ENCODE results near the gene TPD52L2. TPM values are rescaled to one million over a fixed set of nuclear protein-coding genes. Genes with fewer than 3 reads are reported as not detected.

The TPD52L2 gene
- total RNA-seq, 4 donors from 2014 or later: 102 to 131 (median 113) TPM

GRCh38 chr20:63825331-63826118, 39.5 kb upstream of the TPD52L2 start:
- DNase-seq (ENCODE audit: low spot score) (no peak), ATAC-seq (ENCODE audit: low FRiP score) (no peak)
- no peak for TF ChIP-seq CTCF (IDR thresholded peaks at IDR 0.05)

GRCh38 chr20:63826753-63827152, 38.3 kb upstream of the TPD52L2 start:
- TF ChIP-seq CTCF (IDR thresholded peaks at IDR 0.05): no peak
- DNase-seq (ENCODE audit: low spot score) (no peak), ATAC-seq (ENCODE audit: low FRiP score) (peak; percentile 38)

GRCh38 chr20:63828124-63828523, 36.9 kb upstream of the TPD52L2 start:
- ATAC-seq (ENCODE audit: low FRiP score): no peak
- no peak for TF ChIP-seq CTCF (IDR thresholded peaks at IDR 0.05)
- no peak for DNase-seq (ENCODE audit: low spot score)

- ATAC-seq (ENCODE audit: low FRiP score): no peak
- DNase-seq (ENCODE audit: low spot score): no peak
- TF ChIP-seq CTCF (IDR thresholded peaks at IDR 0.05): no peak
These were observed 36.5 kb upstream of the TPD52L2 start for GRCh38 chr20:63828545-63828944.

- no peak for ATAC-seq (ENCODE audit: low FRiP score)
- TF ChIP-seq CTCF (IDR thresholded peaks at IDR 0.05): no peak
These were observed 36.1 kb upstream of the TPD52L2 start for GRCh38 chr20:63828951-63829350.

GRCh38 chr20:63829603-63829944, 35.5 kb upstream of the TPD52L2 start:
- no peak for TF ChIP-seq CTCF (IDR thresholded peaks at IDR 0.05)
- DNase-seq (ENCODE audit: low spot score): no peak
- ATAC-seq (ENCODE audit: low FRiP score): no peak

More at GRCh38 chr20:63828951-63829350, 36.1 kb upstream of the TPD52L2 start:
- DNase-seq (ENCODE audit: low spot score): no peak
